ENCODE data around the gene GRM7.
"Not testable (repeated sequence)": the region's sequence is repeated elsewhere in the genome, so short reads cannot be mapped to it uniquely, and the experiment has no call there.

The GRM7 gene

GRCh38 chr3:6928064-6928463 is 67.1 kb downstream of the GRM7 start:
- no peaks in the 10 kb centered on the region for H3K9me3 ChIP-seq
- no peak for DNase-seq
- H3K4me1 ChIP-seq: no peaks in the 10 kb centered on the region
- TF ChIP-seq CTCF (IDR thresholded peaks at IDR 0.05; ENCODE audit: low read depth, low read length): no peak
- no peaks in the 10 kb centered on the region for H3K36me3 ChIP-seq
- H3K27me3 ChIP-seq: no peaks in the 10 kb centered on the region
- H3K4me3 ChIP-seq (ENCODE audit: low read depth, low read length): no peak overlapping the region

- DNase-seq: no peak
- H3K9me3 ChIP-seq: no peaks in the 10 kb centered on the region
- TF ChIP-seq CTCF (IDR thresholded peaks at IDR 0.05; ENCODE audit: low read depth, low read length): no peak
- no peaks in the 10 kb centered on the region for H3K4me1 ChIP-seq
- H3K4me3 ChIP-seq (ENCODE audit: low read depth, low read length): no peak overlapping the region
- H3K36me3 ChIP-seq: no peaks in the 10 kb centered on the region
- H3K27me3 ChIP-seq: no peaks in the 10 kb centered on the region
Observed at GRCh38 chr3:6929918-6930317, 69.0 kb downstream of the GRM7 start.

GRCh38 chr3:6935418-6935817 is 74.5 kb downstream of the GRM7 start:
- H3K4me3 ChIP-seq (ENCODE audit: low read depth, low read length); H3K36me3 ChIP-seq; DNase-seq; H3K27me3 ChIP-seq; H3K9me3 ChIP-seq; H3K4me1 ChIP-seq: not testable (repeated sequence)
- 0 out of 2 replicates have a peak, but pooled peaks have one; percentile 6 for TF ChIP-seq CTCF (IDR thresholded peaks at IDR 0.05; ENCODE audit: low read depth, low read length)

- Histone ChIP-seq H3K4me3 (ENCODE audit: low read depth, low read length) (no peak overlapping the region), H3K36me3 (no peaks in the 10 kb centered on the region), H3K27me3 (no peaks in the 10 kb centered on the region), H3K4me1 (no peaks in the 10 kb centered on the region), H3K9me3 (no peaks in the 10 kb centered on the region)
- TF ChIP-seq CTCF (IDR thresholded peaks at IDR 0.05; ENCODE audit: low read depth, low read length): no peak
- DNase-seq: no peak
Observed at GRCh38 chr3:6935970-6936369, 75.1 kb downstream of the GRM7 start.

GRCh38 chr3:6962801-6963200 is 101.9 kb downstream of the GRM7 start:
- H3K27me3 ChIP-seq: no peaks in the 10 kb centered on the region
- no peak for TF ChIP-seq CTCF (IDR thresholded peaks at IDR 0.05; ENCODE audit: low read depth, low read length)
- H3K36me3 ChIP-seq: no peaks in the 10 kb centered on the region
- H3K4me1 ChIP-seq: no peaks in the 10 kb centered on the region
- no peaks in the 10 kb centered on the region for H3K9me3 ChIP-seq
- no peak overlapping the region for H3K4me3 ChIP-seq (ENCODE audit: low read depth, low read length)
- no peak for DNase-seq

- no peak for TF ChIP-seq CTCF (IDR thresholded peaks at IDR 0.05; ENCODE audit: low read depth, low read length)
- Histone ChIP-seq H3K27me3 (no peaks in the 10 kb centered on the region), H3K9me3 (no peaks in the 10 kb centered on the region), H3K4me3 (ENCODE audit: low read depth, low read length) (no peak overlapping the region), H3K4me1 (no peaks in the 10 kb centered on the region), H3K36me3 (no peaks in the 10 kb centered on the region)
- no peak for DNase-seq
Observed at GRCh38 chr3:6965881-6966280, 105.0 kb downstream of the GRM7 start.
